Sigmoid colon (tissue), 7 donors: ENCODE data around the gene CHDH. TPM values are rescaled to one million over a fixed set of nuclear protein-coding genes. Genes with fewer than 3 reads are reported as not detected.

Experiments used
- DNase-seq: peaks from one replicate; pipeline ENCODE4 v3.0.0-alpha.2; 2019
- H3K27ac ChIP-seq, 4 donors: fragments of 200-600 bp; sonication (generic); one replicate each; pipeline ENCODE4 v1.5.1; 2016 to 2019; ENCODE audit warnings: mild to moderate bottlenecking in 1 of 4
- H3K27me3 ChIP-seq, 3 donors: fragments of 200-600 bp; sonication (generic); one replicate each; pipeline ENCODE4 v1.5.1; 2019; ENCODE audit warnings: mild to moderate bottlenecking in 1 of 3
- H3K36me3 ChIP-seq, 4 donors: fragments of 200-600 bp; sonication (generic); one replicate each; pipeline ENCODE4 v1.5.1; 2016 to 2019
- H3K4me1 ChIP-seq, 4 donors: fragments of 200-600 bp; sonication (generic); one replicate each; pipeline ENCODE4 v1.5.1; 2017 to 2019
- H3K4me3 ChIP-seq, 4 donors: fragments of 200-600 bp; sonication (generic); one replicate each; pipeline ENCODE4 v1.5.1; 2017 to 2019; ENCODE audit warnings: mild to moderate bottlenecking in 2 of 4, moderate library complexity in 1 of 4
- H3K9me3 ChIP-seq, 4 donors: fragments of 200-600 bp in 3 of 4; sonication (generic) in 3 of 4; one replicate each; pipeline versions ENCODE4 v1.5.1 to v1.6.1; 2013 to 2019
- CTCF ChIP-seq, 4 experiments: fragments of 450-650 bp in 3 of 4; fragments of 200-600 bp in 1 of 4; IDR thresholded peaks; one replicate each; pipeline ENCODE4 v1.5.1; 2016 to 2019; ENCODE audit warnings: antibody characterized with exemption in 4 of 4, mild to moderate bottlenecking in 3 of 4, moderate library complexity in 2 of 4
- EP300 ChIP-seq, 4 donors: sonication (generic); formaldehyde crosslinking; IDR thresholded peaks; one replicate each; pipeline ENCODE4 v1.6.1; 2017; ENCODE audit warnings: antibody characterized with exemption in 4 of 4
- POLR2A ChIP-seq, 2 donors: fragments of 450-650 bp; IDR thresholded peaks; one replicate each; pipeline ENCODE4 v1.6.1; 2016; ENCODE audit warnings: antibody characterized with exemption in 2 of 2, mild to moderate bottlenecking in 2 of 2, moderate library complexity in 2 of 2
- POLR2AphosphoS5 ChIP-seq, 4 donors: sonication (generic); formaldehyde crosslinking; IDR thresholded peaks; one replicate each; pipeline ENCODE4 v1.6.1; 2017; ENCODE audit warnings: antibody characterized with exemption in 4 of 4
- WGBS, 2 donors: extraction: QIAGEN DNeasy Blood & Tissue Kit; methylation state at CpG; one replicate each; pipeline ENCODE4 v1.1.7; 2013; 5-methylcytosine and 5-hydroxymethylcytosine counted together
- intact Hi-C: fragments of 100-400 bp; cut with DNase I; formaldehyde crosslinking; loops from one replicate; pipeline ENCODE4 v1.15.1; 2023
- polyA plus RNA-seq, 3 donors: library from polyadenylated mRNA; stranded (reverse); fragments of 200-250 nt; gene quantifications; one replicate each; pipeline ENCODE4 v1.2.3, GENCODE V29; 2013
- total RNA-seq, 4 donors: library from RNA; depleted of rRNA; stranded (reverse); fragments of >200 nt; gene quantifications; one replicate each; pipeline ENCODE4 v1.1.0, GENCODE V29; 2016
- donor health status: healthy with polysubstance abuse.
- donor health status: Bipolar disorder and iron deficiency.
- donor health status: healthy.

Gene CHDH
- total and polyA plus RNA-seq, 7 donors = 1.1 to 9.5 (median 1.8) TPM

GRCh38 chr3:53865732-53866499, 19.7 kb upstream of the CHDH start:
- Histone ChIP-seq H3K36me3 (peaks cover 9 to 92% (median 36%) of the 10 kb centered on the region in 4 donors), H3K27me3 (no peaks in the 10 kb centered on the region), H3K4me3 (no peak overlapping the region), H3K9me3 (no peaks in the 10 kb centered on the region), H3K4me1 (no peaks in the 10 kb centered on the region), H3K27ac (no peak overlapping the region)
- WGBS, 2 donors = 89 to 97% methylated on average over 5 of the region's 5 CpGs
- DNase-seq = no peak
- intact Hi-C loops = no loop called here
- no peak for TF ChIP-seq CTCF (IDR thresholded peaks at IDR 0.05)
- TF ChIP-seq POLR2AphosphoS5 (IDR thresholded peaks at IDR 0.05) = no peak
- no peak for TF ChIP-seq POLR2A (IDR thresholded peaks at IDR 0.05)
- no peak for TF ChIP-seq EP300 (IDR thresholded peaks at IDR 0.05)

DNA sequence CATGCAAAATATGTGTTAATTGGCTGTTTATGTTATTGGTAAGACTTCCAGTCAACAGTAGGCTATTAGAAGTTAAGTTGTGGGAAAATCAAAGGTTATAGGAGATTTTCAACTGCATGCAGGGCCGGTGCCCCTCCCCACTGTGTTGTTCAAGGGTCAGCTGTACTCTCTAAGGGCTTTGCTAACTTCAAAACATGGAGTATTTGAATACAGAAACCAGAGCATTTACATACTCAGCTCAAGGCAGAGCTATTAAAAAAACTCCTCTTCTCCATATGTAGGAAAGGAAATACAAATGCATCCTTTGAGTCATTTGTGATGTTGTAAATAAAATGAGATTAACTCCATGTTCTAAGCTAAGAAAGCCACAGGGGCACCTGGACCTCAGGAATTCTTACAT, 16.9 kb upstream of the CHDH start:
- intact Hi-C loops = no loop called here
- Histone ChIP-seq H3K27ac (no peak overlapping the region), H3K9me3 (no peaks in the 10 kb centered on the region), H3K4me3 (no peak overlapping the region), H3K4me1 (peaks cover 0 to 8% (median 0%) of the 10 kb centered on the region in 4 donors), H3K36me3 (peaks cover 0 to 79% (median 19%) of the 10 kb centered on the region in 4 donors), H3K27me3 (no peaks in the 10 kb centered on the region)
- WGBS, 2 donors = 43 to 78% methylated on average over 1 of the region's 1 CpG
- no peak for DNase-seq
- TF ChIP-seq EP300 (IDR thresholded peaks at IDR 0.05) = no peak
- no peak for TF ChIP-seq POLR2A (IDR thresholded peaks at IDR 0.05)
- TF ChIP-seq CTCF (IDR thresholded peaks at IDR 0.05) = no peak
- TF ChIP-seq POLR2AphosphoS5 (IDR thresholded peaks at IDR 0.05) = no peak

DNA sequence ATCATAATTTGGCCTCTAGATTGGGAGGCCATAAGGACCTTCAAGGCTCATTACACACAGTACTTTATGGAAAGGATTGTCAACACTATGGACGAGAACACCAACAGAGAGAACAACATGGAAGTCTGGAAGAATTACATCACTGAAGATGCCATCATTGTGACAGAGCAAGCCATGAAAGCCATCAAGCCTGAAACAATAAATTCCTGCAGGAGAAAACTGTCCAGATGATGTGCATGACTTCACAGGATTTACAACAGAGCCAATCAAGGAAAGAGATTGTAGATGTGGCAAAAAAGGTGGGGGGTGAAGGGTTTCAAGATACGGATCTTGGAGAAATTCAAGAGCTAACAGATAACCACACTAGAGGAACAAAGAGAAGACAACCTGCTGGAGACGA, 16.0 kb upstream of the CHDH start:
- Histone ChIP-seq H3K27me3 (no peaks in the 10 kb centered on the region), H3K9me3 (no peaks in the 10 kb centered on the region), H3K27ac (no peak overlapping the region), H3K36me3 (peaks cover 0 to 70% (median 16%) of the 10 kb centered on the region in 4 donors), H3K4me1 (peaks cover 0 to 8% (median 0%) of the 10 kb centered on the region in 4 donors), H3K4me3 (no peak overlapping the region)
- TF ChIP-seq CTCF (IDR thresholded peaks at IDR 0.05) (no peak), POLR2A (IDR thresholded peaks at IDR 0.05) (no peak), POLR2AphosphoS5 (IDR thresholded peaks at IDR 0.05) (no peak), EP300 (IDR thresholded peaks at IDR 0.05) (no peak)
- WGBS, 2 donors = 93 to 95% methylated on average over 3 of the region's 3 CpGs
- no peak for DNase-seq
- intact Hi-C loops = no loop called here

DNA sequence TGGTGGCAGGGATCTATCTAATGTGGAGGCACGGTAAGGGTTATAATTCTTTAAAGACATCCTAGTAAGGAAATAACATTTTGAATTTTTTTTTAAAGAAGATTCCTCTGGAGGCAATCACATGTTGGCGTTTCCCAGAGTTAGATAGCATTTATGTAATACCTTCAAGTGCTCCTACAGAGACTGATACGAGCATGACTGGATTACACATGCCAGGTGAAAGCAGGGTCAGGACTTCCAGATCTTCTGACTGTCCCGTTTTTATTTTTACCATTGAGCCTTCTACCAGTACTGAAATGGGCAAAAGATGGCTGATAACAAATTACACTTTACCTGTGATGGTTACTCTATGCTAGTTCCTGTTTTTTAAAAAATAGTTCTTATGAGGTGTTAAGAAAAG, 14.0 kb upstream of the CHDH start:
- Histone ChIP-seq H3K9me3 (no peaks in the 10 kb centered on the region), H3K27ac (no peak overlapping the region), H3K36me3 (peaks cover 0 to 55% (median 12%) of the 10 kb centered on the region in 4 donors), H3K27me3 (no peaks in the 10 kb centered on the region), H3K4me3 (no peak overlapping the region), H3K4me1 (peaks cover 0 to 8% (median 0%) of the 10 kb centered on the region in 4 donors)
- intact Hi-C loops = no loop called here
- no peak for TF ChIP-seq EP300 (IDR thresholded peaks at IDR 0.05)
- no peak for TF ChIP-seq CTCF (IDR thresholded peaks at IDR 0.05)
- no peak for TF ChIP-seq POLR2AphosphoS5 (IDR thresholded peaks at IDR 0.05)
- no peak for TF ChIP-seq POLR2A (IDR thresholded peaks at IDR 0.05)
- no peak for DNase-seq
- WGBS, 2 donors = 84 to 89% methylated on average over 4 of the region's 4 CpGs
